A549 (cell line): ENCODE data around the gene MORN4. TPM values are rescaled to one million over a fixed set of nuclear protein-coding genes. Genes with fewer than 3 reads are reported as not detected.

Experiments
- ATAC-seq, 2 experiments: fragments of 200-7000 bp in 1 of 2; fragments of >200 bp in 1 of 2; cut with Nextera tagmentation in 1 of 2; cut with Tn5 transposase in 1 of 2; 3 replicates each; pipeline versions ENCODE4 v1.8.0 to v1.9.1; 2018 to 2020; ENCODE audit warnings: mild to moderate bottlenecking in 1 of 2, moderate library complexity in 1 of 2
- CTCF ChIA-PET: fragments of 300-600 bp; sonication (Branson Sonifier 250); formaldehyde crosslinking; extraction: SDS; loops from one replicate; lab custom pipeline; 2021; ENCODE audit warnings: antibody characterized with exemption, inconsistent platforms; lab: Yijun Ruan, JAX
- POLR2A ChIA-PET: fragments of 350-600 bp; formaldehyde crosslinking; extraction: SDS; loops from one replicate; lab custom pipeline; 2021; ENCODE audit warnings: antibody characterized with exemption, inconsistent platforms; lab: Yijun Ruan, JAX
- DNase-seq, 2 experiments: peaks; one replicate each; pipeline versions ENCODE4 v3.0.0 to v3.0.0-alpha.2; 2011 to 2016; ENCODE audit warnings: low read depth in 1 of 2, low spot score in 1 of 2
- FAIRE-seq: peaks from 2 replicates; lab custom pipeline; 2011; peaks lifted over from hg19 to GRCh38; lab: Jason Lieb, UNC
- H3K27ac ChIP-seq, 2 experiments: fragments of >200 bp; sonication (Bioruptor Twin); formaldehyde crosslinking; 3 replicates each; pipeline ENCODE4 v1.5.1; 2016 to 2017
- H3K4me1 ChIP-seq: fragments of >200 bp; sonication (Bioruptor Twin); formaldehyde crosslinking; 3 replicates; pipeline ENCODE4 v1.6.1; 2016
- H3K4me2 ChIP-seq: fragments of >200 bp; sonication (Bioruptor Twin); formaldehyde crosslinking; 3 replicates; pipeline ENCODE4 v1.6.1; 2016
- H3K4me3 ChIP-seq: fragments of >200 bp; sonication (Bioruptor Twin); formaldehyde crosslinking; 3 replicates; pipeline ENCODE4 v1.5.1; 2016
- H3K9me3 ChIP-seq: fragments of >200 bp; sonication (Bioruptor Twin); formaldehyde crosslinking; 3 replicates; pipeline ENCODE4 v1.6.1; 2016
- BCL3 ChIP-seq: fragments of >200 bp; sonication (Bioruptor Twin); formaldehyde crosslinking; IDR thresholded peaks from 3 replicates; pipeline ENCODE4 v1.6.1; 2016
- CBX2 ChIP-seq: fragments of 200-600 bp; sonication (generic); IDR thresholded peaks from 2 replicates; pipeline ENCODE4 v1.6.1; 2016; ENCODE audit warnings: low read depth, mild to moderate bottlenecking, borderline replicate concordance
- CHD2 ChIP-seq: fragments of 150-350 bp; IDR thresholded peaks from 2 replicates; pipeline ENCODE4 v1.6.1; 2014; ENCODE audit warnings: low read length; ENCODE audit not compliant: partially characterized antibody
- FOSL2 ChIP-seq, 2 experiments: fragments of 450-650 bp in 1 of 2; fragments of >200 bp in 1 of 2; sonication (Bioruptor Twin) in 1 of 2; formaldehyde crosslinking; IDR thresholded peaks; 2 replicates each; pipeline versions ENCODE4 v1.5.0 to v1.6.1; 2016 to 2020; ENCODE audit warnings: mild to moderate bottlenecking in 1 of 2, moderate library complexity in 1 of 2
- HES2 ChIP-seq: fragments of >200 bp; sonication (Bioruptor Twin); formaldehyde crosslinking; IDR thresholded peaks from 2 replicates; pipeline ENCODE4 v1.6.1; 2016
- HOXA7 ChIP-seq: fragments of 250-450 bp; sonication (Bioruptor Pico); IDR thresholded peaks from 2 replicates; pipeline ENCODE4 v1.5.0; 2020; ENCODE audit warnings: mild to moderate bottlenecking, moderate library complexity
- MAFK ChIP-seq: fragments of 450-650 bp; IDR thresholded peaks from 2 replicates; pipeline ENCODE4 v1.6.1; 2014; ENCODE audit not compliant: partially characterized antibody
- MAZ ChIP-seq: fragments of 150-350 bp; IDR thresholded peaks from 2 replicates; pipeline ENCODE4 v1.6.1; 2014; ENCODE audit warnings: antibody characterized with exemption, low read depth, low read length, borderline replicate concordance
- MYC ChIP-seq: IDR thresholded peaks from 2 replicates; pipeline ENCODE4 v1.6.1; 2012; ENCODE audit warnings: mild to moderate bottlenecking, inconsistent platforms, low read length, improper control_type of control experiment, borderline replicate concordance
- NFE2L2 ChIP-seq: fragments of 150-350 bp; conservative IDR thresholded peaks from 2 replicates; pipeline ENCODE4 v1.6.1; 2014; ENCODE audit warnings: low read length
- NR3C1 ChIP-seq: fragments of >200 bp; sonication (Bioruptor Twin); formaldehyde crosslinking; IDR thresholded peaks from 3 replicates; pipeline ENCODE4 v1.6.1; 2017
- PHF8 ChIP-seq: fragments of 200-600 bp; sonication (generic); IDR thresholded peaks from 2 replicates; pipeline ENCODE4 v1.6.1; 2016; ENCODE audit warnings: low read depth, mild to moderate bottlenecking, antibody characterized with exemption, moderate library complexity, borderline replicate concordance
- POLR2A ChIP-seq: IDR thresholded peaks from 2 replicates; pipeline ENCODE4 v1.6.1; 2012; ENCODE audit warnings: mild to moderate bottlenecking, low read length
- POLR2AphosphoS2 ChIP-seq: conservative IDR thresholded peaks from 2 replicates; pipeline ENCODE4 v1.6.1; 2012; ENCODE audit warnings: low read length, improper control_type of control experiment, inconsistent platforms
- RARB ChIP-seq: fragments of 250-450 bp; sonication (Bioruptor Pico); IDR thresholded peaks from 2 replicates; pipeline ENCODE4 v1.8.0; 2021; ENCODE audit warnings: mild to moderate bottlenecking, moderate library complexity
- REST ChIP-seq: fragments of 200-600 bp; sonication (generic); IDR thresholded peaks from 2 replicates; pipeline ENCODE4 v1.6.1; 2016; ENCODE audit warnings: antibody characterized with exemption, mild to moderate bottlenecking, moderate library complexity
- ZNF302 ChIP-seq: fragments of 250-450 bp; sonication (Bioruptor Pico); IDR thresholded peaks from 2 replicates; pipeline ENCODE4 v1.9.0; 2021; ENCODE audit warnings: inconsistent platforms, mild to moderate bottlenecking, moderate library complexity
- WGBS: methylation state at CpG from one replicate; pipeline ENCODE4 v1.1.6; 2017; ENCODE audit errors: missing lambda C conversion rate; 5-methylcytosine and 5-hydroxymethylcytosine counted together
- polyA plus RNA-seq, 4 experiments: library from polyadenylated mRNA; depleted of rRNA in 3 of 4; stranded (reverse); fragments of >200 nt; fragmentation: RNase III in 1 of 4; extraction: RNeasy Plus Mini Kit Qiagen cat#74134 plus additional on column Dnase treatment in 1 of 4; gene quantifications; 2 replicates in 3 of 4; 3 replicates in 1 of 4; pipeline ENCODE4 v1.2.3, GENCODE V29; 2011 to 2017

MORN4 gene
- polyA plus RNA-seq, 2 of the 4 experiments (the other 2 are of a cell fraction) = 8.9 to 13.8 TPM

DNA sequence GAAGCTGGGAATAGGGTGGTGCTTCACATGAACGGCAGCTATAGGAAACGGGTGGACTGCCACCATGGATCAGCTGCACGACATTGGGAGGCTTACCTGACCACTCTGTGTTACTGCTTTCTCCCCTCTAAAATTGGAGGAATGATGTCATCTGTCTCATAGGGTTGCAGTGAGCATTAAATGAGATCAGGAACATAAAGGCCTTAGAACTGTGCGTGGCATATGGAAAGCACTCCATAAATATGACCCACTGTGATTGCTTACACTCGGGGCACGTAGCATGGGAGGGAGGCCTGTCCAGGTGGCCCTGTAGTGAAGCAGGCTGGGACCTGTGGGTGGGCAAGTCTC is 34.1 kb downstream of the MORN4 start:
- Histone ChIP-seq H3K4me2 (no peak overlapping the region), H3K27ac (peak overlapping the region; percentile 76 to 88; a peak in 4 of 6 replicates), H3K4me1 (peaks cover 34% of the 10 kb centered on the region), H3K4me3 (no peak overlapping the region), H3K9me3 (no peaks in the 10 kb centered on the region)
- DNase-seq = no peak
- WGBS = 87% methylated on average over 6 of the region's 6 CpGs
- POLR2A ChIA-PET = no interaction called here
- CTCF ChIA-PET = interaction anchor here (1.2 to 39.7 kb wide), 5 partner anchors 8 to 77 kb away, joined by 3 to 1048 read pairs (median 7); partner anchors contain the start of genes ANKRD2, C10orf62 and HOGA1
- no peak for FAIRE-seq
- no peak for TF ChIP-seq CHD2
- TF ChIP-seq HOXA7 (CRISPR knock-in tag) = no peak
- no peak for TF ChIP-seq NFE2L2
- no peak for TF ChIP-seq REST
- TF ChIP-seq CBX2 = no peak
- no peak for TF ChIP-seq POLR2A
- TF ChIP-seq NR3C1 = no peak
- no peak for TF ChIP-seq MYC
- ATAC-seq = no peak

- TF ChIP-seq CBX2 (no peak), POLR2AphosphoS2 (no peak), NR3C1 (no peak), RARB (CRISPR knock-in tag) (no peak), MAZ (no peak), BCL3 (no peak), POLR2A (no peak), PHF8 (no peak)
- H3K27ac ChIP-seq = peak overlapping the region; percentile 76 to 88
- H3K4me2 ChIP-seq = no peak overlapping the region
- peak; percentile 23 for FAIRE-seq
- ChIA-PET CTCF (interaction anchor here (1.2 to 39.7 kb wide), 7 partner anchors 8 to 133 kb away, joined by 3 to 1048 read pairs (median 7); partner anchors contain the start of genes ANKRD2, C10orf62 and HOGA1), POLR2A (no interaction called here)
- no peak for DNase-seq
- ATAC-seq = no peak
- no peak overlapping the region for H3K4me3 ChIP-seq
- 92% methylated on average over 13 of the region's 19 CpGs for WGBS
- peaks cover 34% of the 10 kb centered on the region for H3K4me1 ChIP-seq
- H3K9me3 ChIP-seq = no peaks in the 10 kb centered on the region
These were observed 34.7 kb downstream of the MORN4 start for GRCh38 chr10:97598407-97599271.

GRCh38 chr10:97597778-97598177 is 35.5 kb downstream of the MORN4 start:
- CTCF ChIA-PET = interaction anchor here (1.2 to 39.7 kb wide), 6 partner anchors 9 to 134 kb away, joined by 3 to 1048 read pairs (median 10); partner anchors contain the start of genes ANKRD2, C10orf62 and HOGA1
- DNase-seq = no peak
- TF ChIP-seq HES2 (no peak), ZNF302 (CRISPR knock-in tag) (no peak), MAFK (peak; percentile 98), FOSL2 (IDR thresholded peaks at IDR 0.05) (no peak), FOSL2 (CRISPR knock-in tag; IDR thresholded peaks at IDR 0.05) (peak; percentile 40; the same call in 1 of the 2 replicates), NFE2L2 (peak; percentile 97)
- TF ChIP-seq, all 56 proteins: peak for 3
- WGBS = 66% methylated on average over 2 of the region's 2 CpGs
- no peak for ATAC-seq
- no peaks in the 10 kb centered on the region for H3K9me3 ChIP-seq
- H3K4me3 ChIP-seq = no peak overlapping the region
- H3K27ac ChIP-seq = peak overlapping the region; percentile 76 to 88
- H3K4me1 ChIP-seq = peaks cover 34% of the 10 kb centered on the region
- FAIRE-seq = no peak
- POLR2A ChIA-PET = no interaction called here
- peak overlapping the region; percentile 59 for H3K4me2 ChIP-seq
